ENCODE data around the gene SEMA4D.

SEMA4D gene

GRCh38 chr9:89412541-89412940 is 85.4 kb downstream of the SEMA4D start:
- TF ChIP-seq, protein P1, sequence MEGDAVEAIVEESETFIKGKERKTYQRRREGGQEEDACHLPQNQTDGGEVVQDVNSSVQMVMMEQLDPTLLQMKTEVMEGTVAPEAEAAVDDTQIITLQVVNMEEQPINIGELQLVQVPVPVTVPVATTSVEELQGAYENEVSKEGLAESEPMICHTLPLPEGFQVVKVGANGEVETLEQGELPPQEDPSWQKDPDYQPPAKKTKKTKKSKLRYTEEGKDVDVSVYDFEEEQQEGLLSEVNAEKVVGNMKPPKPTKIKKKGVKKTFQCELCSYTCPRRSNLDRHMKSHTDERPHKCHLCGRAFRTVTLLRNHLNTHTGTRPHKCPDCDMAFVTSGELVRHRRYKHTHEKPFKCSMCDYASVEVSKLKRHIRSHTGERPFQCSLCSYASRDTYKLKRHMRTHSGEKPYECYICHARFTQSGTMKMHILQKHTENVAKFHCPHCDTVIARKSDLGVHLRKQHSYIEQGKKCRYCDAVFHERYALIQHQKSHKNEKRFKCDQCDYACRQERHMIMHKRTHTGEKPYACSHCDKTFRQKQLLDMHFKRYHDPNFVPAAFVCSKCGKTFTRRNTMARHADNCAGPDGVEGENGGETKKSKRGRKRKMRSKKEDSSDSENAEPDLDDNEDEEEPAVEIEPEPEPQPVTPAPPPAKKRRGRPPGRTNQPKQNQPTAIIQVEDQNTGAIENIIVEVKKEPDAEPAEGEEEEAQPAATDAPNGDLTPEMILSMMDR (IDR thresholded peaks at IDR 0.05), result no peak
- TF ChIP-seq ZFX (IDR thresholded peaks at IDR 0.05; ENCODE audit: borderline replicate concordance), result no peak
- no peak overlapping the region for H3K27ac ChIP-seq

DNA sequence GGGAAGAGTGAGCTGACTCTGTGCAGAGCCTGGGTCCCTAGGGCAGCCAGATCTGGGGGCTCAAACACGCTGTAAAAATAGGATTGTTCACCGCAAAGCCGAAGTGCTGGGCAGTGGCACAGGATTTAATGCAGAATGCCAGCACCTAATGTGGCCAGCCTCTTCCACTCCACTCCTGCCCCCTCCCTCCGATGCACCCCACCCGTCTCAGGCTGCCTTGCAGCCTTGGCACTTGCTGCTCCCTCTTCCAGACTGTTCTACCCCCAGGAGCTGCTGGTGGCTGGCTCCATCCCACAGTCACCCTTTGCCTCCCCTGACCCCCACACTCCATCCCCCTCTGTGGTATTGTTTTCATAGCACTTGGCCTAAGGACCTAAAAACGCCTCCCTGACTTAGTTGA is 86.2 kb downstream of the SEMA4D start:
- TF ChIP-seq ZFX (IDR thresholded peaks at IDR 0.05; ENCODE audit: borderline replicate concordance), result no peak
- TF ChIP-seq, protein P1 (IDR thresholded peaks at IDR 0.05), result no peak
- no peak overlapping the region for H3K27ac ChIP-seq

DNA sequence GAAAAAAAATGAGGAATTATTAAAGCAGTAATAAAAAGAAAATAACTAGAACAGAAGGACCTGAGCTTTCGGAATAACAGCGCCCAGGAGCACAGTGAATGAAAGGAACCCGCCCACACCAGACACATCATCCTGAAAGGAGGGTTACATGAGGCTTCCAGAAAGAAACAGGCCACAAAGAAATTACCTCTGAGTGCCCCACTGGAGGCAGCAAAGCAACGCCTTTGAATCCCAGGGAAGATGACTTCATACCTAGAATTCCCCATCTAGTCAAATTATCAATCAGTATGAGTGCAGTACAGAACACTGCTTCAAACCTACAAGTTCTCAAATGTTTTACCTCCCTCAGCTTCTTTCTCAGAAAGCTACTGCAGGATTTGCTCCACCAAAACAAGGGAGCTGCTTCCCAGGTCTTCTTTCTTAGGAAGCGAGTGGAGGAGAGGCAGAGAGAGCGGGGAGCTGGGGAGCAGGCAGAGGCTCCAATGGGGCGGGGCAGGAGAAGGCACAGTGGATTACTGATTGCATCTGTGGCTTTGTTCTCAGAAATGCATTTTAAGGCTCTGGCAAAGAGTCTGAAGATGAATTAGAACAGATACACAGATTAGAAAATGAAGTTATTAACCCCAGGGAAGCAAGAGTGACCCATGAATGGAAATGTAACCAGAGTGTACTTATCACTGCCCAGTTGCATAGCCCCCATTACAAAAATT is 87.1 kb downstream of the SEMA4D start:
- TF ChIP-seq, protein P1 (IDR thresholded peaks at IDR 0.05), result no peak
- no peak overlapping the region for H3K27ac ChIP-seq

- H3K27ac ChIP-seq, result no peak overlapping the region
- TF ChIP-seq ZFX (IDR thresholded peaks at IDR 0.05; ENCODE audit: borderline replicate concordance), result no peak
- TF ChIP-seq, protein P1 (IDR thresholded peaks at IDR 0.05), result no peak
Observed at GRCh38 chr9:89410022-89410421, 87.9 kb downstream of the SEMA4D start.

- no peak overlapping the region for H3K27ac ChIP-seq
- TF ChIP-seq, protein P1 (IDR thresholded peaks at IDR 0.05), result no peak
Observed at GRCh38 chr9:89409466-89409865, 88.4 kb downstream of the SEMA4D start.

DNA sequence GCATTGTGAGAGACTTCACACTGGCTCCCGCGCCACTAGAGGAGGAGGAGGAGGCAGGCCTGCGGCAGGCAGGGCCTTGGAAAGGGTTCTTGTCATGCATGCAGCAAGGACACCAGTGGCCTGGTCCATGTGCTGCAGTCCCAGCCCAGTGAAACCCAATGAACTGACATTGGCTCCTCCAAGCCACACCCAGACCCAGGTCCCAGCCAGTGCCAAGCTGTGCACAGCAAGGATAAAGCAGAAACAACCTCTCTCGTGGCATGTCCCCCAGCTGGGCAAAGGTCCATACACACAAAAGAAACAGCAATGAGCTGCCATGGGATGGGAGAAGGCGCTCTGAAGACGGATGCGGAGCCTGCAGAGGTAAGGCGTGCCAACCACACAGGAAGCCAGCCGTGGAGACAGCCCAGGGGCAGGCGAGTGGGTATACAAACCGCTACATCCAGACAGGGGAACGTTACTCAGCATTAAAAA is 89.2 kb downstream of the SEMA4D start:
- no peak overlapping the region for H3K27ac ChIP-seq
- TF ChIP-seq, protein P1 (IDR thresholded peaks at IDR 0.05), result no peak
- no peak for TF ChIP-seq ZFX (IDR thresholded peaks at IDR 0.05; ENCODE audit: borderline replicate concordance)

DNA sequence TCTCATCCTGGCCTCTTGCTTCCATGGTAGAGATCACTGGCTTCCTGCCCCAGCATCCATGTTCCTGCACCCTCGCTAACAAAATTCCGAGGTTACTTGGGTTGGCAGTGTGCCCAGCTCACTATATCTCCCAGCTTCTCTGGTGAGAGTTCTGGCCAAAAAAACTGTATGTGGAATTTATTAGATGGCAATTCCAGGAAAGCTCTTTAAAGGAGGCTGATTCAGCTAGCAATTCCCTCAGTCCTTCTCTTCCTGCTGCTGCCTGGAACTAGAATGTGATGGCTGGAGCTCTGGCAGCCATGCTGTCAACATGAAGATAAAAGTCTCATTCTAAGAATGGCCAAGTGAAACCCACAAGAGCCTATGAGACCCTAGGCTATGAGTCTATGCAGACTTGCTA is 90.8 kb downstream of the SEMA4D start:
- TF ChIP-seq, protein P1 (IDR thresholded peaks at IDR 0.05), result no peak
- TF ChIP-seq ZFX (IDR thresholded peaks at IDR 0.05; ENCODE audit: borderline replicate concordance), result no peak

More for the DNA sequence above, 90.8 kb downstream of the SEMA4D start:
- H3K27ac ChIP-seq, result no peak overlapping the region
